GM19397 (cell line): ENCODE data around the gene TMEM139.
"Not testable (repeated sequence)": the region's sequence is repeated elsewhere in the genome, so short reads cannot be mapped to it uniquely, and the experiment has no call there.

Source experiments
- ATAC-seq: cut with Tn5 transposase; IDR thresholded peaks from one replicate; pipeline ENCODE4 v1.9.1; 2021; ENCODE audit warnings: mild to moderate bottlenecking, moderate library complexity; ENCODE audit not compliant: unreplicated experiment

Gene TMEM139

GRCh38 chr7:143287935-143288826 lies 3.4 kb downstream of the TMEM139 start, which contains the start of gene CASP2:
CASP2 (plus strand) TSS chr7:143288351; CDS start chr7:143288456, 105 bp downstream.
- peak; percentile 92 for ATAC-seq

- ATAC-seq, result no peak
These were observed 4.1 kb downstream of the TMEM139 start for GRCh38 chr7:143288836-143289235.

GRCh38 chr7:143289421-143289820 lies 4.7 kb downstream of the TMEM139 start:
- ATAC-seq, result no peak

- not testable (repeated sequence) for ATAC-seq
These were observed 5.1 kb downstream of the TMEM139 start for GRCh38 chr7:143289888-143290287.

GRCh38 chr7:143290293-143290692 lies 5.5 kb downstream of the TMEM139 start:
- ATAC-seq, result no peak

GRCh38 chr7:143292876-143293275 lies 8.1 kb downstream of the TMEM139 start:
- no peak for ATAC-seq

GRCh38 chr7:143295870-143296269 lies 11.1 kb downstream of the TMEM139 start:
- ATAC-seq, result no peak

GRCh38 chr7:143296686-143297085 lies 11.9 kb downstream of the TMEM139 start:
- ATAC-seq, result no peak

GRCh38 chr7:143299346-143299745 lies 14.6 kb downstream of the TMEM139 start:
- no peak for ATAC-seq

GRCh38 chr7:143299840-143300239 lies 15.1 kb downstream of the TMEM139 start:
- no peak for ATAC-seq

GRCh38 chr7:143300959-143301935 lies 16.5 kb downstream of the TMEM139 start:
- no peak for ATAC-seq

- ATAC-seq, result no peak
These were observed 19.0 kb downstream of the TMEM139 start for GRCh38 chr7:143303733-143304132.

- ATAC-seq, result no peak
These were observed 20.2 kb downstream of the TMEM139 start for GRCh38 chr7:143304938-143305337.

GRCh38 chr7:143305423-143306070 lies 20.8 kb downstream of the TMEM139 start:
- no peak for ATAC-seq

GRCh38 chr7:143308632-143309031 lies 23.9 kb downstream of the TMEM139 start:
- ATAC-seq, result no peak

- no peak for ATAC-seq
These were observed 29.4 kb downstream of the TMEM139 start for GRCh38 chr7:143314127-143314526.

- no peak for ATAC-seq
These were observed 31.0 kb downstream of the TMEM139 start, which contains the start of gene CLCN1 for GRCh38 chr7:143315776-143316175. CLCN1 (plus strand) TSS chr7:143316111; CDS start chr7:143316213, 102 bp downstream.

- no peak for ATAC-seq
These were observed 31.7 kb downstream of the TMEM139 start for GRCh38 chr7:143316492-143316891.

- ATAC-seq, result no peak
These were observed 33.9 kb downstream of the TMEM139 start for GRCh38 chr7:143318661-143319060.

GRCh38 chr7:143320620-143321019 lies 35.9 kb downstream of the TMEM139 start:
- ATAC-seq, result no peak

GRCh38 chr7:143321242-143321641 lies 36.5 kb downstream of the TMEM139 start:
- no peak for ATAC-seq
